ENCODE data around the gene NOX1.
"Not testable (repeated sequence)": the region's sequence is repeated elsewhere in the genome, so short reads cannot be mapped to it uniquely, and the experiment has no call there.

The NOX1 gene

DNA sequence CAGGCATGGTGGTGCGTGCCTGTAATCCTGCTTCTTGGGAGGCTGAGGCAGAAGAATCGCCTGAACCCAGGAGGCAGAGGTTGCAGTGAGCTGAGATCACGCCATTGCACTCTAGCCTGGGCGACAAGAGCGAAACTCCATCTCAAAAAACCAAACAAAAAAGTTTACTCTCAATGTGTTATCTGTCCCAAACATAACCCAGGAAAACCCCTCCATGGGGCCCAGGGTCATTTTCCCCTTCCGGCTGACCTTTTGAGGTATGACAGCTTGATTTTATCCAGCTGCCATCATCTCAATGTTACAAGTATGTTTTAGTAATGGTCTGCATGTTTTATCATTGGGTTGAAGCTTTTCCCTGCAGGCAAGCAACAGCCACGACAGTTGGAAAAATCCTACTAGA is 77.8 kb downstream of the NOX1 start:
- WGBS, 2 experiments = 91 to 97% methylated on average over 7 of the region's 7 CpGs
- not testable (repeated sequence) for H3K4me3 ChIP-seq (ENCODE audit: insufficient read depth, low read depth, low read length); H3K9me3 ChIP-seq (ENCODE audit: control insufficient read depth, low read length)

More for the DNA sequence above, 77.8 kb downstream of the NOX1 start:
- not testable (repeated sequence) for H3K27ac ChIP-seq (ENCODE audit: insufficient read depth, low read depth, low read length, poor library complexity, severe bottlenecking); H3K27me3 ChIP-seq (ENCODE audit: control insufficient read depth, insufficient read depth, low read length, poor library complexity, severe bottlenecking); H3K4me1 ChIP-seq (ENCODE audit: control insufficient read depth, insufficient read depth, low read length); H3K36me3 ChIP-seq (ENCODE audit: control insufficient read depth, insufficient read depth, low read length)
